ENCODE results near the gene TROAP.
"Not testable (repeated sequence)": the region's sequence is repeated elsewhere in the genome, so short reads cannot be mapped to it uniquely, and the experiment has no call there.

Gene TROAP

GRCh38 chr12:49331380-49332222 is 8.5 kb downstream of the TROAP start:
- no peaks in the 10 kb centered on the region for H3K9me3 Mint-ChIP-seq (ENCODE audit: low read depth)
- H3K4me3 Mint-ChIP-seq = no peak overlapping the region
- H3K36me3 Mint-ChIP-seq = no peaks in the 10 kb centered on the region
- H3K27me3 Mint-ChIP-seq = peaks cover 27% of the 10 kb centered on the region
- H3K4me1 Mint-ChIP-seq (ENCODE audit: low read depth) = peaks cover 16% of the 10 kb centered on the region
- no peak overlapping the region for H3K27ac Mint-ChIP-seq

GRCh38 chr12:49332441-49332861 is 9.4 kb downstream of the TROAP start:
- Mint-ChIP-seq H3K36me3 (no peaks in the 10 kb centered on the region), H3K27ac (no peak overlapping the region), H3K4me1 (ENCODE audit: low read depth) (peaks cover 23% of the 10 kb centered on the region), H3K27me3 (peaks cover 30% of the 10 kb centered on the region), H3K4me3 (no peak overlapping the region), H3K9me3 (ENCODE audit: low read depth) (no peaks in the 10 kb centered on the region)

- H3K27me3 Mint-ChIP-seq = peaks cover 33% of the 10 kb centered on the region
- no peaks in the 10 kb centered on the region for H3K36me3 Mint-ChIP-seq
- peak overlapping the region; percentile 49 for H3K4me3 Mint-ChIP-seq
- H3K4me1 Mint-ChIP-seq (ENCODE audit: low read depth) = peaks cover 27% of the 10 kb centered on the region
- no peak overlapping the region for H3K27ac Mint-ChIP-seq
- no peaks in the 10 kb centered on the region for H3K9me3 Mint-ChIP-seq (ENCODE audit: low read depth)
Observed at GRCh38 chr12:49332891-49333371, 9.9 kb downstream of the TROAP start.

GRCh38 chr12:49333778-49334177 is 10.7 kb downstream of the TROAP start:
- Mint-ChIP-seq H3K4me1 (ENCODE audit: low read depth) (peaks cover 29% of the 10 kb centered on the region), H3K27me3 (peaks cover 38% of the 10 kb centered on the region)
- not testable (repeated sequence) for H3K4me3 Mint-ChIP-seq; H3K27ac Mint-ChIP-seq; H3K9me3 Mint-ChIP-seq (ENCODE audit: low read depth); H3K36me3 Mint-ChIP-seq

GRCh38 chr12:49334226-49334625 is 11.2 kb downstream of the TROAP start:
- no peak overlapping the region for H3K27ac Mint-ChIP-seq
- H3K4me1 Mint-ChIP-seq (ENCODE audit: low read depth) = peaks cover 29% of the 10 kb centered on the region
- peaks cover 39% of the 10 kb centered on the region for H3K27me3 Mint-ChIP-seq
- H3K36me3 Mint-ChIP-seq = no peaks in the 10 kb centered on the region
- H3K4me3 Mint-ChIP-seq = no peak overlapping the region
- H3K9me3 Mint-ChIP-seq (ENCODE audit: low read depth) = no peaks in the 10 kb centered on the region

GRCh38 chr12:49334681-49335080 is 11.6 kb downstream of the TROAP start:
- peaks cover 39% of the 10 kb centered on the region for H3K27me3 Mint-ChIP-seq
- H3K4me1 Mint-ChIP-seq (ENCODE audit: low read depth) = peaks cover 29% of the 10 kb centered on the region
- H3K4me3 Mint-ChIP-seq = no peak overlapping the region
- H3K27ac Mint-ChIP-seq = no peak overlapping the region
- H3K9me3 Mint-ChIP-seq (ENCODE audit: low read depth) = no peaks in the 10 kb centered on the region
- H3K36me3 Mint-ChIP-seq = no peaks in the 10 kb centered on the region

GRCh38 chr12:49335118-49335954 is 12.3 kb downstream of the TROAP start:
- H3K27me3 Mint-ChIP-seq = peaks cover 41% of the 10 kb centered on the region
- no peaks in the 10 kb centered on the region for H3K36me3 Mint-ChIP-seq
- H3K4me3 Mint-ChIP-seq = peak overlapping the region; percentile 55
- H3K27ac Mint-ChIP-seq = no peak overlapping the region
- H3K9me3 Mint-ChIP-seq (ENCODE audit: low read depth) = no peaks in the 10 kb centered on the region
- peaks cover 29% of the 10 kb centered on the region for H3K4me1 Mint-ChIP-seq (ENCODE audit: low read depth)

GRCh38 chr12:49335955-49336644 is 13.0 kb downstream of the TROAP start:
- peaks cover 29% of the 10 kb centered on the region for H3K4me1 Mint-ChIP-seq (ENCODE audit: low read depth)
- H3K27me3 Mint-ChIP-seq = peaks cover 44% of the 10 kb centered on the region
- H3K9me3 Mint-ChIP-seq (ENCODE audit: low read depth) = no peaks in the 10 kb centered on the region
- peak overlapping the region; percentile 55 for H3K4me3 Mint-ChIP-seq
- H3K36me3 Mint-ChIP-seq = no peaks in the 10 kb centered on the region
- no peak overlapping the region for H3K27ac Mint-ChIP-seq

- Mint-ChIP-seq H3K4me3 (peak within 1 kb of the TSS; percentile 60), H3K36me3 (no peaks in the 10 kb centered on the region), H3K9me3 (ENCODE audit: low read depth) (no peaks in the 10 kb centered on the region), H3K4me1 (ENCODE audit: low read depth) (peaks cover 29% of the 10 kb centered on the region), H3K27me3 (peaks cover 41% of the 10 kb centered on the region), H3K27ac (no peak within 1 kb of the TSS)
Observed at GRCh38 chr12:49336645-49337584, 13.9 kb downstream of the TROAP start, which contains the start of gene C1QL4. Gene C1QL4 (minus strand): TSS chr12:49337188. CDS start chr12:49336477, 711 bp downstream.

- Mint-ChIP-seq H3K4me1 (ENCODE audit: low read depth) (peaks cover 33% of the 10 kb centered on the region), H3K27ac (no peak overlapping the region), H3K9me3 (ENCODE audit: low read depth) (no peaks in the 10 kb centered on the region), H3K36me3 (no peaks in the 10 kb centered on the region), H3K27me3 (peaks cover 34% of the 10 kb centered on the region), H3K4me3 (no peak overlapping the region)
Observed at GRCh38 chr12:49338830-49339463, 15.9 kb downstream of the TROAP start.

GRCh38 chr12:49339464-49339861 is 16.4 kb downstream of the TROAP start:
- H3K27me3 Mint-ChIP-seq = peaks cover 33% of the 10 kb centered on the region
- H3K36me3 Mint-ChIP-seq = no peaks in the 10 kb centered on the region
- H3K4me3 Mint-ChIP-seq = no peak overlapping the region
- H3K4me1 Mint-ChIP-seq (ENCODE audit: low read depth) = peaks cover 34% of the 10 kb centered on the region
- no peak overlapping the region for H3K27ac Mint-ChIP-seq
- H3K9me3 Mint-ChIP-seq (ENCODE audit: low read depth) = no peaks in the 10 kb centered on the region

GRCh38 chr12:49340095-49340870 is 17.2 kb downstream of the TROAP start:
- no peak overlapping the region for H3K27ac Mint-ChIP-seq
- no peaks in the 10 kb centered on the region for H3K36me3 Mint-ChIP-seq
- peaks cover 33% of the 10 kb centered on the region for H3K4me1 Mint-ChIP-seq (ENCODE audit: low read depth)
- no peaks in the 10 kb centered on the region for H3K9me3 Mint-ChIP-seq (ENCODE audit: low read depth)
- peaks cover 24% of the 10 kb centered on the region for H3K27me3 Mint-ChIP-seq
- H3K4me3 Mint-ChIP-seq = no peak overlapping the region
